GM18511 (cell line): ENCODE measurements around the gene DDX42.
"Not testable (repeated sequence)": the region's sequence is repeated elsewhere in the genome, so short reads cannot be mapped to it uniquely, and the experiment has no call there.

Experiments
- ATAC-seq: cut with Tn5 transposase; IDR thresholded peaks from one replicate; pipeline ENCODE4 v1.9.1; 2021; ENCODE audit warnings: mild to moderate bottlenecking, moderate library complexity; ENCODE audit not compliant: unreplicated experiment

The DDX42 gene

DNA sequence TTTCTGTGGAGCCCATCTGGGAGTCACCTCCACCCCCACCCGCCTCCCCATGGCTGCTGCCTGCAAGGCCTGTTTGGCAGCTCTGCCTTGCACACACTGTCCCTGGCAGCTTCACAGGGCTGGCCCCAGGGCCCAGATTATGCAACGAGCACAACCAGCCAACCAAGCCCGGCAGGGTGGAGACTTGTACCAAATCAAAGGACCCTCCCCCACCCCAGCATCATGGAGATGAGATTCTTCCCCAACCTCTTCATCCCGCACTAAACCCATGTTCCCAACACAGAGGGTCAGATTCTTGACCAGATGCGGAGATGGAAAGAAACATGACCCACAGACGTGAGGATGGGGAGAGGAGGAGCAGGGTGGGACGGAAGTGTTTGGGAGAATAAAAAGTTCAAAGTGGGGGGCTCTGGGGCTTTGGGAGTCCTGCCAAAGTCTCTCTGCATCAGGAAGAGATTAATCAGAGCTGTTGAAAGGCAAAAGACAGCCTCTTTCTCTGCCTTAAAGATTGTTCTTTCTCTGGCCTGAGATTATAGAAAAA is 64.7 kb downstream of the DDX42 start:
- ATAC-seq, result no peak

DNA sequence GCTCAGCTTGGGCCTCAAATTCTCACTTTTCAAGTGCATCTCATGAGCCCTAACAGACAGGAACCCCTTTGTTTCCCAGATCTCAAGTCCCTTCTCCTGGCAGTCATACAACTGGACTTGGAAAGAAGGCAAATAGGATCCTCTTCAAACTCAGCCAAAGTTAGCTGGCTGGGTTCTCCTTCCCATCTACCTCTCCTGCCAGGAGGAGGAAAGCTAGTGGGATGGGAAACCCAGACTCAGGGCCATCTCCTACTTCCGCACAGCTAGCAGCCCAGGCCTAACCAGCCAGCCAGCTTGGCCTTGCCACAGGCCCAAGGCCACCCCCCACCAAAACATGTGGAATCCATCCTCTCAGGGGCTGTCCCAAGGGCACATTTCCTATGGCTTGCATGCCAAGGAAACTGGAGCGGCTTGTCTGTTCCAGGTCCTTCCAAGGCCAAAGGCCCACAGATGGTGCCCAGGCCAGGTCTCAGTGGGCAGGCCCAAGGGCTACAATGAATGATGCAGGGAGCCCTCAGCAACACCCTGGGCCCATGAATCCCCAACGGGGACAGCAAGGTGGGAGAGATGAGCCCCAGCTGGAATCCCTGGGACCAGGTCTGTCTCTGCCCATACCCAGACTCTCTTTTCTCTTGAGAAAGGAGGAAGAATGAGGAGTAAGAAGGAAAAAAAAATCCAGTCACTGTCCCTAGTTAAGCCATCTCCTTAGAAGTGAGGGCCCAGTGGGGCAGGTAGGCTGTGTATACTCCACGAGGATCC is 66.8 kb downstream of the DDX42 start:
- no peak for ATAC-seq

DNA sequence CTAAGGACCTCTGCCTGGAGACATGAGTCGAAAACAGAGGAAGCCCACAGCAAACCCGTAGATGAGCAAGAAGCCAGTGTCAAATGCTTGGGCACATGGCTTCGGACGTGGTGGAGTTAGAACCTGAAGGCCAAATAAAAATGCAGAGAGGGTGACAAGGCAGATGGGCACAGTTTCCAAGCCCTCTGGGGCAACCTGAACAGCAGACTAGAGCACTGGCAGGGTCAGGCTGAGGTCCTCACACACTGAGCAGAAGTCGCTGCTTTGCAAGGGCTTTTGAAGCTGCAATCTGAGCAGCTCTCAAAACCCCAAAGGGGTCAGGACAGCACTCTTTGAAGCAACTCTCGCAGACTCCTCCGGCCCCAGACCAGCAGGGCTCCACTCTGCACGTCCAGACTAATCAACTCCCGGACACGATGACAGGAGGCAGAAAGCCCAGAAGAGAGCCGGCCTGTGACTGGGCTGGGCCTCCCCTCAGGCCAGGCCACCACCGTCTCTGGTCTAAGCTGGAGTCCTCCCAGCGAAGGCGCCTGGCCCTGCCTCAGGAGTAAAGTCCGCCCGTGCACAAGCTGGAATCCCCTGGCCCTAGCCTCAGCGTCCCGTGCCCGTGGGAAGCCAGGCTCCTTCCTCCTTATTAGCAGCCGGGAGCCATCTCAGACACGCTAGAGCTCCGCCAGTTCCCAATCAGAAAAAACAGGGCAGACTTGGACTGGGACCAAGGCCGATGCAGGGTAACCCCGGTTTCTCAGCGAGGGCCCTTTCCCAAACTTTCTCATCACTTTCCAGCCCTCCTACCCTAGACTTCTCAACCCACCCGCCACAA is 67.6 kb downstream of the DDX42 start:
- ATAC-seq, result no peak

DNA sequence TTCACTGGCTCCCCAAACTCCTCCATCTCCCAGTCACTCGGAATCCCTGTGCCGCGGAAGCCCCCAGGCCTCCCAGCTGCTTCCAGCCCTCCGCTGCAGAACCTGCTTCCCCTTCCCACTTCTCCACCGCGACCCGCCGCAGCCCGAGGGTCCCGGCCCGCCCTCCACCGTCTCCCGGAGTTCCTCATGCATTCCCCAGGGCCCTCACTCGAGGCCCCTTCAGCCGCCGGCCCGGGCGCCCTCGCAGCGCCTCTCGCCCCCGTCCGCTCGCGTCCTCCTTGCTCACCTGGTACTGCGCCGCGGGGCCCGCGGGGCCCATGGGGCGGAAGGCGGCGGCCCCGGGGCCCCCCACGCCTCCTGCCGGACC is 68.2 kb downstream of the DDX42 start:
- peak; percentile 33 for ATAC-seq

- ATAC-seq, result peak; percentile 81
These were observed 68.8 kb downstream of the DDX42 start, which contains the start of gene SMARCD2 for GRCh38 chr17:63842540-63843386. Gene SMARCD2, minus strand, starts transcription at chr17:63842685. Its CDS starts 11 bp downstream, at chr17:63842674.

- peak; percentile 34 for ATAC-seq
These were observed 69.5 kb downstream of the DDX42 start for GRCh38 chr17:63843387-63843888.

DNA sequence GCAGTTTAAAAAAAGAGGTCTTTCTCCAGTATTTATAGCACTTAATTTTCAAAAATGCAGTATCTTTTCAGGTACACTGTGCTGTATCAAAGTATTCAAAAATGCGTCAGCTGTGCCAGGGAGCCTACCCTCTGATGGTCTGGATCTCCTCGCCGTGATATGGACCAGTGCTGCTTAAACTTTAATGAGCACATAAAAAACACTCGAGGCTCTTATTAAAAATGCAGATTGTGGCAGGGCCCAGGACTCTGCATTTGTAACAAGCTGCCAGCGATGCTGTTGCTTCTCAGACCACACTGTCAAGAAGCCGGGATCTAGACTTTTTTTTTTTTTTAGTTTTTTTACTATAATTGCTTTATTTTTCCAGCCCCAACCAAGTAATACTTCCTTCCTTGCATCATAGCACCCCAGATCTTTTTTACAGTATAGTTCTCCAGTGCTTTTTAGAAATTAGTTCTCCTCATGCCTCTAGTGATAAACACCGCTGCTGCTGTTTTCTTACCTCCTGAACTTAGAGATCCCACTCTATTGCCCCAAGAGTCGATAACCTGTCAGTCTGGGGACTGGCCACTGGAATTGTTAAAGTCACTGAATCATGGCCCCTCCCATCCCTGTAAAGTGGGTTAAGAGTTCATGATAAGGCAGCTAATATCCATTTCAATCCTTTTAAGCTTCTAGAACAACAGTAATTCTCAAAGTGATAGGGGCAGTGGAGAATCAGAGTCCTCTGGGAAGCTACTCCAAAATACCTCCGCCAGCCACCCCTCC is 70.1 kb downstream of the DDX42 start:
- no peak for ATAC-seq

DNA sequence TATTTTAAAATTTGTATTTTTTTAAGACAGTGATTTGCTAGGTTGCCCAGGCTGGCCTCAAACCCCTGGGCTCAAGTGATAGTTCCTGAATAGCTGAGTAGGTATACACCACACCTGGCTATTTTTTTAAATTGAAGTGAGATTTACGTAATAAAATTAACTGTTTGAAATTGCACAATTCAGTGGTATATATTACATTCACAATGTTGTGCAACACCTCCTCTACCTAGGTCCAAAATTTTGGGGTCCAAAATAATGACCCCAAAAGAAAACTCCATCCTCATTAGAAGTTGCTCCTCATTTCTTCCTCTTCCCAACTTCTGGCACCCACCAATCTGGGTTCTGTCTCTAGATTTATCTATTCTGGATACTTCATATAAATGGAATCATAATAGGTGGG is 71.5 kb downstream of the DDX42 start:
- ATAC-seq, result no peak

- no peak for ATAC-seq
These were observed 73.7 kb downstream of the DDX42 start for GRCh38 chr17:63847525-63848249.

- peak; percentile 96 for ATAC-seq
These were observed 75.1 kb downstream of the DDX42 start for GRCh38 chr17:63848834-63849689.

- ATAC-seq, result no peak
These were observed 76.4 kb downstream of the DDX42 start for GRCh38 chr17:63850401-63850800.

DNA sequence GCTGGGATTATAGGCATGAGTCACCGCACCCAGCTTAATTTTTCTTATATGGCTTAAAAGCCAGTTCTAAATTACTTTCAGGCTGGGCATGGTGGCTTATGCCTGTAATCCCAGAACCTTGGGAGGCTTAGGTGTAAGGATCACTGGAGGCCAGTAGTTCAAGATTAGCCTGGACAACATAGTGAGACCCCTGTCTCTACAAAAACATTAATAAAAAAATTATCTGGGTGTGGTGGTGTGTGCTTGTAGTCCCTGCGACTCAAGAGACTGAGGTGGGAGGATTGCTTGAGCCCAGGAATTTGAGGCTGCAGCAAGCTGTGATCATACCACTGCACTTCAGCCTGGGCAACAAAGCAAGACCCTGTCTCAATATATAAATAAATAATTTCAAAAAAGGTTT is 79.3 kb downstream of the DDX42 start:
- no peak for ATAC-seq

DNA sequence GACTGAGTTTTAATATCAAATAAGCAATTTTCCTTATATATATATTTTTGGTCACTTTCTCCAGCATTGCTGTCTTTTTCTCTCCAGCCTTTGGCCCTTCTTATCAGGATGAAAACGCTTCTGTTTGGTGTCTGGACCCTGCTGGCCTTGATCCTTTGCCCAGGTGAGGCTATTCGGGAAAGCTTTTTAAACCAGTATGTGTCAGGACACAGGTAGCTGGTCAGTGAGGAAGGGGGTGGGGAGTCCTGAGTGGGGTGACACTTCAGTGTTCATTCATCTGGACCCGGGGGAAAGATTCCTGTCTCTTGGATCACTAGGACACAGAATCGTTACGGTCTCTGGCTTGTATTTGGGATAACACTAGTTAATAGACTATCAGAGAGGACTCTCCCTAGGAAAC is 80.7 kb downstream of the DDX42 start:
- no peak for ATAC-seq

DNA sequence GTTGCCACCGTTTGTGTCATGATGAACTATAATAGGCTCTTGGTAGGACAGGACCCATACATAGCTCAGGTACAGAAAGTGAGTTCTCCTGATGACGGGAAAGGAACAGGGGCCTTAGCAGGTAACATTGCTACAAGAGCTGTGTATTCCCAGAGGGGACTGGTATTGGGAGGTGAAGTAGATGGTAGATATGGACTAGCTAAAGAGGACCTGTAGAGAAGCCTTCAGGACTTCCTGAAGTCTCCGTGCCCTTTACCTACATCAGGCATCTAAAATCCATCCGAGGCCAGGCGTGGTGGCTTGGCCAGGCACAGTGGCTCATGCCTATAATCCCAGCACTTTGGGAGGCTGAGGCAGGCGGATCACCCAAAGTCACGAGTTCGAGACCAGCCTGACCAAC is 81.2 kb downstream of the DDX42 start:
- ATAC-seq, result no peak

GRCh38 chr17:63856425-63856824 is 82.5 kb downstream of the DDX42 start:
- ATAC-seq, result not testable (repeated sequence)

GRCh38 chr17:63859257-63859656 is 85.3 kb downstream of the DDX42 start:
- ATAC-seq, result no peak

DNA sequence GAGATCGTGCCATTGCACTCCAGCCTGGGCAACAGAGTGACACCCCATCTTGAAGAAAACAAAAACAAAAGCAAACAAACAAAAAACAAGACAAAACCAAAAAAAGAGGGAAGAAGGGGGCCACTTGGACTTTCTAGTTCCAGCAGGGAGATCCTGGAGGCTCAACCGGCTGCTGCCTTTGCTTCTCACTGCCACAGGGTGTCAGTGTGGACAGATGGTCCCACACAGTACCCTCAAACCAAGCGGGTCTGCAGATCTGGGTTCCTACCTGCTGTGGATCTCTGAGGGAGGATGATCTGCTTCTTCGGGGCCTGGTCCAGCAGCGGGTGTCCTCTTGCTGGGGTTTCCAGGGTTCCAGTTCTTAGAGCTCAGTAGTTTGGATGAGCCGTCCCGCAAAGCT is 92.7 kb downstream of the DDX42 start:
- ATAC-seq, result not testable (repeated sequence)
